22Rv1 (cell line): ENCODE measurements around the gene GFOD2.

Experiments
- CTCF ChIP-seq: fragments of 450-650 bp; IDR thresholded peaks from 2 replicates; pipeline ENCODE4 v1.5.1; 2017; ENCODE audit warnings: mild to moderate bottlenecking
- ZFX ChIP-seq: fragments of 450-650 bp; IDR thresholded peaks from 2 replicates; pipeline ENCODE4 v1.6.1; 2017; ENCODE audit warnings: antibody characterized with exemption, borderline replicate concordance

GRCh38 chr16:67644038-67644437 lies 75.1 kb downstream of the GFOD2 start:
- TF ChIP-seq CTCF = no peak
- TF ChIP-seq ZFX = no peak
